GM12874 (cell line): ENCODE measurements around the gene DAGLA.

ENCODE experiments used
- TF ChIP-seq, protein P1 (sequence below): IDR thresholded peaks from 2 replicates; pipeline ENCODE4 v1.5.1; 2011; ENCODE audit warnings: low read depth, mild to moderate bottlenecking, control low read depth, low read length, moderate library complexity; ENCODE audit not compliant: insufficient read depth

Gene DAGLA

DNA sequence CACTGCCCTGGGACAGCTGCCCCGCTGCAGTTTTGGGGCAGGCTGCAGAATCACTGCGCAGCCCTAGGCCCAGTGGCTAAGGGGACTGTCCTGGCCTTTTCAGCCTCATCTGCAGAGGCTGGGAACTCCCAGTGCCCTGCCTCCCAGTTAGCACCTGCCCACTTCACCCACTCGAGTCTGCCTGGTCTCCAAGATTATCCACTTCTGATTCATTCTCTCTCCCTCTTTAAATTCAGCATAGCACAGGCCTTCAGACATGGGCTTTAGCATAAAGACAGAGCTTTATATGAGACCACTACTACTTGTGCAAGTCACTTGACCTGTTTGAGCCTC, 8.9 kb downstream of the DAGLA start:
- TF ChIP-seq, protein P1, sequence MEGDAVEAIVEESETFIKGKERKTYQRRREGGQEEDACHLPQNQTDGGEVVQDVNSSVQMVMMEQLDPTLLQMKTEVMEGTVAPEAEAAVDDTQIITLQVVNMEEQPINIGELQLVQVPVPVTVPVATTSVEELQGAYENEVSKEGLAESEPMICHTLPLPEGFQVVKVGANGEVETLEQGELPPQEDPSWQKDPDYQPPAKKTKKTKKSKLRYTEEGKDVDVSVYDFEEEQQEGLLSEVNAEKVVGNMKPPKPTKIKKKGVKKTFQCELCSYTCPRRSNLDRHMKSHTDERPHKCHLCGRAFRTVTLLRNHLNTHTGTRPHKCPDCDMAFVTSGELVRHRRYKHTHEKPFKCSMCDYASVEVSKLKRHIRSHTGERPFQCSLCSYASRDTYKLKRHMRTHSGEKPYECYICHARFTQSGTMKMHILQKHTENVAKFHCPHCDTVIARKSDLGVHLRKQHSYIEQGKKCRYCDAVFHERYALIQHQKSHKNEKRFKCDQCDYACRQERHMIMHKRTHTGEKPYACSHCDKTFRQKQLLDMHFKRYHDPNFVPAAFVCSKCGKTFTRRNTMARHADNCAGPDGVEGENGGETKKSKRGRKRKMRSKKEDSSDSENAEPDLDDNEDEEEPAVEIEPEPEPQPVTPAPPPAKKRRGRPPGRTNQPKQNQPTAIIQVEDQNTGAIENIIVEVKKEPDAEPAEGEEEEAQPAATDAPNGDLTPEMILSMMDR: no peak

DNA sequence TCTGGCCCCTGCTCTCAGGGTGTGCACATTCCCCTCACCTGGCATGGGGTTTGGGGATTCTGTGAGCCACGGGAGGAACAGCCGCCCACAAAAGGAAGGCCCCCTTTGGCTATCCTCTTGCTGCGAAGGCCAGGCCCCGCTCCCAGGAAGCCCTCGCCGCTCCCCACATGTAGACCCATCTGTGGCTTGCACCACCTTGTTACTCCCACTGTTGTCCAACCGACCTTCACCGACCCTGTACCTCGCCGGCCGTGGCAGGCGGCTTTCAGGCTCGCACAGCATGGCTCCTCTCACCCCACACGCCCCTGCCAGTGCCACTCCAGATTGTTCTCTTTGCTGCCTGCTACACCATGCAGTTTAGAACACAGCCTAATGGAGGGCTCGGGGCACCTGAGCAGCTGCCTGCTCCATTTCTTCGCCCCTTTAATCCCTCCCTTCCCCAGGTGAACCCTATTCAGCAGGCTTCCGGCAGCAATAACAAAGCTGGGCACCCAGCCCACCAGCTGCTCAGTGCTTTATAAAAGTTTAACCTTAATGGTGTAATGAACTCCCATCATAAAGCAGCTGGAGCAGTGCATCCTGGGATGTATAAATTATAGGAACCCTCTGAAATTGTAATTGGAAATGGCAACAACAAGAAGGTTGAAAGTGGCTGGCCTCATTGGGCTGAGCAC, 10.7 kb downstream of the DAGLA start:
- TF ChIP-seq, protein P1: no peak

DNA sequence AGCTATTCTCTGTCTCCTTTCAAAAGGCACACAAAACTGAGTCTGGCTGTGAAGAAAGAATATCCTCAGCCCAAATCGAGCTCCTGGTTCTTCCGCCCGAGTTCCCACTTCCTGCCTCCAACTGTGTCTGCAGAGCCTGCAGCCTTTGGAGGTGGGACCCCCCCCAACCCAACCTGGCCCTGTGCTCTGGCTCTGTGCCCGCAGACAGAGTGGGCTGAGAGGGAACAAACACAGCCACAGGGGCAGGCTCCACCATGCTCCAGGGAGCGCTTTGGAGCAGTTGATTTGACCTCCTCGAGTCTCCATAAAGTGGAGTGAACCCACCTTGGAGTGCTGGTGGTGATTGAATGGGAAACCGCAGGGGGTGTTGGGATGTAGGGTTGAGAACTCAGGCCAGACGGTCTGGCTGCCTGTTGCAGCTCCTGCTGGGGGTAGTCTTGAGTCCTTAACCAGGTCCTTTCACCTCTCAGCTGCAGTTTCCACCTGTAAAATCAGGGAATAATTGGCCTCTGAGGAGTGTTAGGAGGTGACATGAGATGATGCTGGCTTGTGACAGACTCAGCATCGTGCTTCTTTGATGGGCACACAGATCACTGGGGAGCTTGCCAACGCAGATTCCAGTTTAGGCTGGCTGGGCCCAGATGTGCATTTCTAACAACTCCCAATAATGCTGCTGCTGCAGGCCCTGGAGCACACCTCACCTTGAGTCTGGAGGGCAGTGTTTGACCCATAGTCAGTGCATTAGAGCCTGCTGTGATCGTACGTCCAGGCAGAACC, 11.4 kb downstream of the DAGLA start:
- TF ChIP-seq, protein P1: no peak

DNA sequence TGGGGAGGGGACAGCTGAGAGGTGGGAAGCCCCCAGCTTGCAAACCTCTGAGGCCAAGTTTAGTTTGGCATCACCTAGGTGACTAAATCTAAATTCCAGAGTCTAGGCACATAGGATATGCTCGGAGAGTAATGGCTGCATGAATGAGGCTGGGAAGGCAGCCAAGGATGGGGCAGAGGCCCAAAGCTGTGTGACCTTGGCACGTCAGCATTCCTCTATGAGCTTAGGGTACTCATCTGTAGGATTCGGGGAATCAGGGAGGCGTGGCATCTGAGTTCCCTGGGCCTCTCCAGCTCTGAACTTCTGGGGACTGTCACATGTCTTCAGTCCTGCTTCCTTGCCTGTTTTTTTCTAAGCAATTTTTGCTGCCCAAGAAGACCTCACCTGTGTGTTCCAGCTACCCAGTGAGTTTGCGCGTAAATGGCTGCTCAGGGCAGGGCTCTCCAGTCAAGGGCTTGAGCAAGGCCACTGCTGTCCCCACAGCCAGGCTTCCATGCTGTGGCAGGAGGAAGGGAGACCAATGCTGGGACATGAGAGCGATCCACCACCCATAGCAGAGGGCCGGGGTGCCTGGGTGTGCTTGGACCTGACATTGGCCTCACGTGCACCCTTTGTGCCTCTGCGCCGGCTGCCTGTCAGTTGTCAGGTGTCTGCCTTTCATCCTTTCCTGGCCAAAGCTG, 13.9 kb downstream of the DAGLA start:
- TF ChIP-seq, protein P1: no peak

DNA sequence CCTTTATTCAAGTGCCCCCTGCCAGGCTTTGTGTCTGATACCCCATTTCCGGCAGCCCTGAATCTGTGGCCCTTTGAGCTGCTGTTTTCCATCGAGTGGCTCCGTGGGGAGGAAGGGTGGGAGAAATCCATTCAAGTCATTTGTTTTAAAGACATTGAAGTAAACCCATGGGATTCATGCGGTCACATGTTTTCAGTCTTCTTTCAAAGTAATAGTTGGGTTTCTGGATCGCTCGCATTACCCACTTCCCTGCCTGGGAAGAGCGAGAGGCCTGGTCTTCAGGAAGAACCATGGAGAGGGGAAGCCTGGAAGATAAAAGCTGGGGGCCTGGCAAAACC, 14.4 kb downstream of the DAGLA start:
- TF ChIP-seq, protein P1: no peak

DNA sequence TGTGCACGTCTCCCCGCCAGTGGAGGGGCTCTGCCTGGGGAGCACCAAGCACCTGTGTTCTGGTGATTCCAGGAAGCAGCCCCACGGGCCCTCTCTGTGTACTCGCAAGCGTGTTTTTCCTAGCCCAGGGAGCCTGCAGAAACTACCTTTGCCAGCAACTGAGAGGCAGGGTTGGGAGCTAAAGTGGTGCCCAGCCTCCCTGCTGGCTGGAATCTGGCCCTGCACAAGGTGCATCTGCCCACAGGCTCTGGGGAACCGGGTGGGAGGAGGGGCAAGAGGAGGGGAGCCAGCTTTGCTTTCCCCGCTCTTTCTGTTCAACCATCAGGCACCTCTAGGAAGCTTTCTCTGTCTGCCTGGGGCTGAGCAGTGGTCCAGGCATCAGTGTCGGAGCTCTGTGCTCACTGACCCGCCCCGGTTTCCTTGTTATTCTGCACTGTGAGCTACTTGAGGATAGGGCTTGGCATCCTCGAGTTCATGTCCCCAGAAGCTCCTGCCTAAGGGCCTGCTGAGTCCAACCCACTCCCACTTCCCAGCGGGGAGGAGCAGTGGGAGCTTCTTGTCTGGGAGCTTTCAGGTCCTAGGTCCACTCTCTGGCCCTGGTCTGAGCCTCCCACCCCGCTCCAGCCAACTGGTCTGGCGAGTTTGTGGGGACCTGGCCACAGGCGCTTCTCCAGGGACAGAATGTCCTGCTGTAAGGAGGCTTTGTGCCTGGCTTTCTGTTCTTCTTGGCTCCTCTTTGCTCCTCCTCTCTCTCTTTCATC, 14.9 kb downstream of the DAGLA start:
- TF ChIP-seq, protein P1: no peak

DNA sequence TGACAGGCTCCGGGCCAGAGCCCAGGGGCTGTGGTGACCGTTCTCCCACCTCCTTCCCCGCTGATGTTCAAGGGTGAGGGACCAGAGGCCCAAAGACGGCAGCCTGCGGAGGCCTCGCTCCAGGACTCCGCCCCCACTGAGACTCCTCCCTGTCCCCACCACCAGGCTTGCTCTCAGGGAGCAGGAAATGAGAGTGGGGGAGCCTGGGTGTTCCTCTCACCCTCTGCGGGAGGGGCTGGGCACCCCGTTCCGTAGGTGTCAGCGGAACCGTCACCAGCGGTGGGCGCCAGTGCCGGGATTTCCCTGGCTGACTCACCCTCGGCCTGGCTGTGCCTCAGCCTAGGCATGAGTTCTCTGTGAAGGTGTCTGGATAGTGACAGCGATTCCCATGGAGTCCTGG, 15.7 kb downstream of the DAGLA start:
- TF ChIP-seq, protein P1: no peak
